Neural cell (in vitro differentiated cells): Measurements from ENCODE around the gene TNS1. TPM values are rescaled to one million over a fixed set of nuclear protein-coding genes. Genes with fewer than 3 reads are reported as not detected.

Experiments used
- H2AFZ ChIP-seq: fragments of 200-600, 300-800 bp; sonication (generic), shearing (Covaris generic); 2 replicates; pipeline ENCODE4 v1.6.0; 2014; ENCODE audit warnings: low read depth, mild to moderate bottlenecking, antibody characterized with exemption, low read length, moderate library complexity
- H3F3A ChIP-seq: fragments of 200-600 bp; shearing (Covaris generic); 2 replicates; pipeline ENCODE4 v1.6.1; 2016; ENCODE audit warnings: mild to moderate bottlenecking, moderate library complexity, mixed read lengths, antibody characterized with exemption, low read length; ENCODE audit not compliant: insufficient read depth, poor library complexity, severe bottlenecking
- H3K27ac ChIP-seq: fragments of 200-600, 300-800 bp; sonication (generic), shearing (Covaris generic); 2 replicates; pipeline ENCODE4 v1.5.1; 2014; ENCODE audit warnings: mild to moderate bottlenecking, low read length, moderate library complexity
- H3K27me3 ChIP-seq: fragments of 300-800, 200-600 bp; sonication (generic), shearing (Covaris generic); 2 replicates; pipeline ENCODE4 v1.6.0; 2014; ENCODE audit warnings: mild to moderate bottlenecking, low read depth, low read length, moderate library complexity; ENCODE audit not compliant: insufficient read depth
- H3K36me3 ChIP-seq: fragments of 300-800, 200-600 bp; sonication (generic), shearing (Covaris generic); 2 replicates; pipeline ENCODE4 v1.5.1; 2014; ENCODE audit warnings: mild to moderate bottlenecking, antibody characterized with exemption, low read length, moderate library complexity; ENCODE audit not compliant: insufficient read depth
- H3K4me2 ChIP-seq: fragments of 300-800, 200-600 bp; sonication (generic), shearing (Covaris generic); 2 replicates; pipeline ENCODE4 v1.6.0; 2014; ENCODE audit warnings: mild to moderate bottlenecking, low read length
- H3K4me3 ChIP-seq: fragments of 300-800, 200-600 bp; sonication (generic), shearing (Covaris generic); 2 replicates; pipeline ENCODE4 v1.5.1; 2014; ENCODE audit warnings: mild to moderate bottlenecking, low read length, moderate library complexity
- H3K79me2 ChIP-seq: fragments of 200-600 bp; shearing (Covaris generic); replicated peaks from 2 replicates; pipeline ENCODE4 v1.6.0; 2014; ENCODE audit warnings: mild to moderate bottlenecking, low read length, moderate library complexity; ENCODE audit not compliant: insufficient read depth
- H3K9ac ChIP-seq: fragments of 300-800, 200-600 bp; sonication (generic), shearing (Covaris generic); 2 replicates; pipeline ENCODE4 v1.6.1; 2016; ENCODE audit warnings: mild to moderate bottlenecking, low read length, mixed read lengths
- H3K9me2 ChIP-seq: fragments of 200-600 bp; shearing (Covaris generic); 2 replicates; pipeline ENCODE4 v1.6.1; 2016; ENCODE audit warnings: mild to moderate bottlenecking, low read length, mixed read lengths; ENCODE audit not compliant: insufficient read depth
- H3K9me3 ChIP-seq: fragments of 200-600, 300-800 bp; sonication (generic), shearing (Covaris generic); 2 replicates; pipeline ENCODE4 v1.6.1; 2016; ENCODE audit warnings: mild to moderate bottlenecking, mixed run types, low read length, moderate library complexity, mixed read lengths
- H4K20me1 ChIP-seq: fragments of 200-600 bp; shearing (Covaris generic); 2 replicates; pipeline ENCODE4 v1.6.1; 2016; ENCODE audit warnings: mild to moderate bottlenecking, mixed run types; ENCODE audit not compliant: insufficient read depth
- EP300 ChIP-seq: fragments of 450-650 bp; conservative IDR thresholded peaks from 2 replicates; pipeline ENCODE4 v1.6.1; 2014; ENCODE audit warnings: antibody characterized with exemption, mild to moderate bottlenecking, moderate library complexity; ENCODE audit not compliant: poor library complexity, severe bottlenecking
- EZH2 ChIP-seq: fragments of 200-600, 300-800 bp; shearing (Covaris generic), sonication (generic); IDR thresholded peaks from 2 replicates; pipeline ENCODE4 v1.6.1; 2014; ENCODE audit warnings: antibody characterized with exemption, low read length, borderline replicate concordance, mild to moderate bottlenecking; ENCODE audit not compliant: insufficient read depth, poor library complexity, severe bottlenecking
- MXI1 ChIP-seq: fragments of 450-650 bp; conservative IDR thresholded peaks from 2 replicates; pipeline ENCODE4 v1.6.1; 2014; ENCODE audit warnings: antibody characterized with exemption, mild to moderate bottlenecking; ENCODE audit not compliant: poor library complexity, severe bottlenecking
- POLR2AphosphoS5 ChIP-seq: IDR thresholded peaks from 2 replicates; pipeline ENCODE4 v1.6.1; 2012
- RAD21 ChIP-seq: fragments of 450-650 bp; conservative IDR thresholded peaks from 2 replicates; pipeline ENCODE4 v1.6.1; 2014; ENCODE audit warnings: antibody characterized with exemption, mild to moderate bottlenecking, moderate library complexity
- SMC3 ChIP-seq: fragments of 450-650 bp; conservative IDR thresholded peaks from 2 replicates; pipeline ENCODE4 v1.6.1; 2014; ENCODE audit warnings: antibody characterized with exemption, mild to moderate bottlenecking, moderate library complexity; ENCODE audit not compliant: poor library complexity
- TAF1 ChIP-seq: IDR thresholded peaks from 2 replicates; pipeline ENCODE4 v1.6.1; 2012; ENCODE audit warnings: low read depth
- polyA plus RNA-seq: library from polyadenylated mRNA; depleted of rRNA; stranded (reverse); fragments of >200 nt; gene quantifications from 2 replicates; pipeline ENCODE4 v1.2.3, GENCODE V29; 2014
- TF ChIP-seq, protein P1 (sequence below): fragments of 450-650 bp; IDR thresholded peaks from 2 replicates; pipeline ENCODE4 v1.5.1; 2014; ENCODE audit warnings: antibody characterized with exemption, mild to moderate bottlenecking, moderate library complexity; ENCODE audit not compliant: poor library complexity, severe bottlenecking
- TF ChIP-seq, protein P2 (sequence below): IDR thresholded peaks from 2 replicates; pipeline ENCODE4 v1.6.1; 2012; ENCODE audit warnings: borderline replicate concordance

The TNS1 gene
- polyA plus RNA-seq, 1 donor from 2014 or later: 1.5 TPM

DNA sequence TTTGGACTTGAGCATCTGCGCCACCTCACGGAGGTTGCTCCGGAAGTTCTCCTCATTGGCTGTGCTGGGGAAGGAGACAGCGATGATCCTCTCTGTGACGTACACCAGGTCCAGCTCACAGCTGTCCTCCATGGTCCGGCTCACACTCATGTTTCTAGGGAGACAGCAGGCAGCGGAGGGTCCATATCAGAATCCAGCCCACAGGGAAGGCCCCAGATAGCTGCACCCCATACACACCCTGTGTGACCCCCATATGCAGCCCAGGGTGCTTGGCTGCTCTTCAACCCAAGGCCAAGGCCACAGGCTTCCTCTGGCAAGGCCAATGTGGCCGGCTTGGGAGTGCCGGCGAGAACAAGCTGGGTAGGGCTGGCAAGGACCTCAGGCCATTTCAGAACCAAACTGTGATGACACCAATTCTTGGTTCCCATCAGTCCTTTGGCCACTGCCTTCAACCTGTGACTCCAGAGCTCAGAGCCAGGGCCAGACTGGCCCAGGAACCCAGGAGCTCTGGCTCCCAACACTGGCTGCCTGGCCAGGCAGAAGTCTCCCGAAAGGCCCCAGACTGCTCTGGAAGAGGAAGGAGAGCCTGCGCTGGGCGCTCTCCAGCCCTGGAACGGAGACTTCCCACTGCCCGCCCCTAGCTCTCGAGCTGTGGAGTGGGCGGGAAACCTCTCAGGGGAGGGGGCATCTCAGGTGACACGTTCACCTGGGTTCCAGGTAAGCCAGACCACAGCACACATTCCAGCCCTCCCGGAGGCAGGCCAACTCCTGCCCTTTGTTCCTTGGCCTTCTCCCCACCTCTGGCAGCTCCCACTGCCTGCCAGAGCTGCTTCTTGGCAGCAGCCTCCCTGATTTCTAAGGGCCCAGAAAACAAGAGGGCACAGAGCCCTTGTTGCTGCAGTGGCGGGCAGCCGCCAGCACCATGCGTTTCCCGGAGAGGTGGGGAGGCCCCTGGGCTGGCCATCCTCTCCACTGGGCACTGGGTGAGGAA lies 104.7 kb downstream of the TNS1 start:
- H3K27ac ChIP-seq: no peak overlapping the region
- no peaks in the 10 kb centered on the region for H3K9me3 ChIP-seq
- no peaks in the 10 kb centered on the region for H3K36me3 ChIP-seq
- H3K9me2 ChIP-seq: no peaks in the 10 kb centered on the region
- no peak for TF ChIP-seq POLR2AphosphoS5
- H3K4me3 ChIP-seq: no peak overlapping the region
- no peaks in the 10 kb centered on the region for H3F3A ChIP-seq
- no peak overlapping the region for H3K4me2 ChIP-seq
- no peaks in the 10 kb centered on the region for H3K27me3 ChIP-seq
- H3K9ac ChIP-seq: no peak overlapping the region
- no peak overlapping the region for H2AFZ ChIP-seq
- H3K79me2 ChIP-seq: no peaks in the 10 kb centered on the region
- H4K20me1 ChIP-seq: no peaks in the 10 kb centered on the region

GRCh38 chr2:217897091-217897715 lies 105.6 kb downstream of the TNS1 start:
- Histone ChIP-seq H3K79me2 (no peaks in the 10 kb centered on the region), H3K27me3 (no peaks in the 10 kb centered on the region), H3K27ac (no peak overlapping the region), H3K4me2 (no peak overlapping the region), H4K20me1 (no peaks in the 10 kb centered on the region), H3K9me3 (no peaks in the 10 kb centered on the region), H3K4me3 (no peak overlapping the region), H3K36me3 (no peaks in the 10 kb centered on the region), H3K9ac (no peak overlapping the region), H2AFZ (no peak overlapping the region), H3K9me2 (no peaks in the 10 kb centered on the region), H3F3A (no peaks in the 10 kb centered on the region)
- TF ChIP-seq EP300 (no peak), RAD21 (no peak), TAF1 (no peak), EZH2 (no peak), POLR2AphosphoS5 (no peak), MXI1 (no peak), SMC3 (no peak)
- TF ChIP-seq, protein P1, sequence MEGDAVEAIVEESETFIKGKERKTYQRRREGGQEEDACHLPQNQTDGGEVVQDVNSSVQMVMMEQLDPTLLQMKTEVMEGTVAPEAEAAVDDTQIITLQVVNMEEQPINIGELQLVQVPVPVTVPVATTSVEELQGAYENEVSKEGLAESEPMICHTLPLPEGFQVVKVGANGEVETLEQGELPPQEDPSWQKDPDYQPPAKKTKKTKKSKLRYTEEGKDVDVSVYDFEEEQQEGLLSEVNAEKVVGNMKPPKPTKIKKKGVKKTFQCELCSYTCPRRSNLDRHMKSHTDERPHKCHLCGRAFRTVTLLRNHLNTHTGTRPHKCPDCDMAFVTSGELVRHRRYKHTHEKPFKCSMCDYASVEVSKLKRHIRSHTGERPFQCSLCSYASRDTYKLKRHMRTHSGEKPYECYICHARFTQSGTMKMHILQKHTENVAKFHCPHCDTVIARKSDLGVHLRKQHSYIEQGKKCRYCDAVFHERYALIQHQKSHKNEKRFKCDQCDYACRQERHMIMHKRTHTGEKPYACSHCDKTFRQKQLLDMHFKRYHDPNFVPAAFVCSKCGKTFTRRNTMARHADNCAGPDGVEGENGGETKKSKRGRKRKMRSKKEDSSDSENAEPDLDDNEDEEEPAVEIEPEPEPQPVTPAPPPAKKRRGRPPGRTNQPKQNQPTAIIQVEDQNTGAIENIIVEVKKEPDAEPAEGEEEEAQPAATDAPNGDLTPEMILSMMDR: no peak
- TF ChIP-seq, protein P2, sequence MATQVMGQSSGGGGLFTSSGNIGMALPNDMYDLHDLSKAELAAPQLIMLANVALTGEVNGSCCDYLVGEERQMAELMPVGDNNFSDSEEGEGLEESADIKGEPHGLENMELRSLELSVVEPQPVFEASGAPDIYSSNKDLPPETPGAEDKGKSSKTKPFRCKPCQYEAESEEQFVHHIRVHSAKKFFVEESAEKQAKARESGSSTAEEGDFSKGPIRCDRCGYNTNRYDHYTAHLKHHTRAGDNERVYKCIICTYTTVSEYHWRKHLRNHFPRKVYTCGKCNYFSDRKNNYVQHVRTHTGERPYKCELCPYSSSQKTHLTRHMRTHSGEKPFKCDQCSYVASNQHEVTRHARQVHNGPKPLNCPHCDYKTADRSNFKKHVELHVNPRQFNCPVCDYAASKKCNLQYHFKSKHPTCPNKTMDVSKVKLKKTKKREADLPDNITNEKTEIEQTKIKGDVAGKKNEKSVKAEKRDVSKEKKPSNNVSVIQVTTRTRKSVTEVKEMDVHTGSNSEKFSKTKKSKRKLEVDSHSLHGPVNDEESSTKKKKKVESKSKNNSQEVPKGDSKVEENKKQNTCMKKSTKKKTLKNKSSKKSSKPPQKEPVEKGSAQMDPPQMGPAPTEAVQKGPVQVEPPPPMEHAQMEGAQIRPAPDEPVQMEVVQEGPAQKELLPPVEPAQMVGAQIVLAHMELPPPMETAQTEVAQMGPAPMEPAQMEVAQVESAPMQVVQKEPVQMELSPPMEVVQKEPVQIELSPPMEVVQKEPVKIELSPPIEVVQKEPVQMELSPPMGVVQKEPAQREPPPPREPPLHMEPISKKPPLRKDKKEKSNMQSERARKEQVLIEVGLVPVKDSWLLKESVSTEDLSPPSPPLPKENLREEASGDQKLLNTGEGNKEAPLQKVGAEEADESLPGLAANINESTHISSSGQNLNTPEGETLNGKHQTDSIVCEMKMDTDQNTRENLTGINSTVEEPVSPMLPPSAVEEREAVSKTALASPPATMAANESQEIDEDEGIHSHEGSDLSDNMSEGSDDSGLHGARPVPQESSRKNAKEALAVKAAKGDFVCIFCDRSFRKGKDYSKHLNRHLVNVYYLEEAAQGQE: no peak
